ENCODE measurements around the gene SPOCD1. TPM values are rescaled to one million over a fixed set of nuclear protein-coding genes. Genes with fewer than 3 reads are reported as not detected.

Gene SPOCD1
- total RNA-seq, 2 donors from 2014 or later: 0.43 TPM; not detected in 1

DNA sequence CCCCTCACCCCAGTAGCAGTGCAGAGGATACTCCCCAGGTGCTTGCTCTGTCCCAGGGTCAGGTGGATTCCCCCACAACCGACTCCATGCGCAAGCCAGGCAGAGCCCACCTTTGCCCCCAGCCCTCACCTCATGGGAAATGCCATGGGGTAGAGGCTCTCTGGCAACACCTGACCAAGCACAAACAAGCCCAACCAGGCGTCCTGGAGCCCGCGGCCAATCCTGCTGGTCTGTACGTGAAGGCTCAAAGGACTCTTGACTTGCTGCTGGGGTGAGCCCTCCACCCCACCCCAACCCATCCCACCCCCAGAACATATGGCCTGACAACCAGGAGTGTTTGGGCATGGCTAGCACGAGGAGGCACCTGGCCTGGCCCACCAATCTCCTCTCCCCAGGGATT lies 53.5 kb downstream of the SPOCD1 start:
- Histone ChIP-seq H3K36me3 (no peaks in the 10 kb centered on the region), H3K9me3 (no peaks in the 10 kb centered on the region), H3K4me1 (peaks cover 0 to 41% of the 10 kb centered on the region in 2 donors), H3K27me3 (no peaks in the 10 kb centered on the region), H3K4me3 (peak overlapping the region; percentile 54 to 63), H3K27ac (no peak overlapping the region)
- TF ChIP-seq, protein P1, sequence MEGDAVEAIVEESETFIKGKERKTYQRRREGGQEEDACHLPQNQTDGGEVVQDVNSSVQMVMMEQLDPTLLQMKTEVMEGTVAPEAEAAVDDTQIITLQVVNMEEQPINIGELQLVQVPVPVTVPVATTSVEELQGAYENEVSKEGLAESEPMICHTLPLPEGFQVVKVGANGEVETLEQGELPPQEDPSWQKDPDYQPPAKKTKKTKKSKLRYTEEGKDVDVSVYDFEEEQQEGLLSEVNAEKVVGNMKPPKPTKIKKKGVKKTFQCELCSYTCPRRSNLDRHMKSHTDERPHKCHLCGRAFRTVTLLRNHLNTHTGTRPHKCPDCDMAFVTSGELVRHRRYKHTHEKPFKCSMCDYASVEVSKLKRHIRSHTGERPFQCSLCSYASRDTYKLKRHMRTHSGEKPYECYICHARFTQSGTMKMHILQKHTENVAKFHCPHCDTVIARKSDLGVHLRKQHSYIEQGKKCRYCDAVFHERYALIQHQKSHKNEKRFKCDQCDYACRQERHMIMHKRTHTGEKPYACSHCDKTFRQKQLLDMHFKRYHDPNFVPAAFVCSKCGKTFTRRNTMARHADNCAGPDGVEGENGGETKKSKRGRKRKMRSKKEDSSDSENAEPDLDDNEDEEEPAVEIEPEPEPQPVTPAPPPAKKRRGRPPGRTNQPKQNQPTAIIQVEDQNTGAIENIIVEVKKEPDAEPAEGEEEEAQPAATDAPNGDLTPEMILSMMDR (IDR thresholded peaks at IDR 0.05): no peak
- no peak for DNase-seq (ENCODE audit: low spot score)

GRCh38 chr1:31761883-31762282 lies 53.9 kb downstream of the SPOCD1 start:
- no peaks in the 10 kb centered on the region for H3K27me3 ChIP-seq
- H3K4me1 ChIP-seq: peaks cover 0 to 41% of the 10 kb centered on the region in 2 donors
- TF ChIP-seq, protein P1 (IDR thresholded peaks at IDR 0.05): no peak

DNA sequence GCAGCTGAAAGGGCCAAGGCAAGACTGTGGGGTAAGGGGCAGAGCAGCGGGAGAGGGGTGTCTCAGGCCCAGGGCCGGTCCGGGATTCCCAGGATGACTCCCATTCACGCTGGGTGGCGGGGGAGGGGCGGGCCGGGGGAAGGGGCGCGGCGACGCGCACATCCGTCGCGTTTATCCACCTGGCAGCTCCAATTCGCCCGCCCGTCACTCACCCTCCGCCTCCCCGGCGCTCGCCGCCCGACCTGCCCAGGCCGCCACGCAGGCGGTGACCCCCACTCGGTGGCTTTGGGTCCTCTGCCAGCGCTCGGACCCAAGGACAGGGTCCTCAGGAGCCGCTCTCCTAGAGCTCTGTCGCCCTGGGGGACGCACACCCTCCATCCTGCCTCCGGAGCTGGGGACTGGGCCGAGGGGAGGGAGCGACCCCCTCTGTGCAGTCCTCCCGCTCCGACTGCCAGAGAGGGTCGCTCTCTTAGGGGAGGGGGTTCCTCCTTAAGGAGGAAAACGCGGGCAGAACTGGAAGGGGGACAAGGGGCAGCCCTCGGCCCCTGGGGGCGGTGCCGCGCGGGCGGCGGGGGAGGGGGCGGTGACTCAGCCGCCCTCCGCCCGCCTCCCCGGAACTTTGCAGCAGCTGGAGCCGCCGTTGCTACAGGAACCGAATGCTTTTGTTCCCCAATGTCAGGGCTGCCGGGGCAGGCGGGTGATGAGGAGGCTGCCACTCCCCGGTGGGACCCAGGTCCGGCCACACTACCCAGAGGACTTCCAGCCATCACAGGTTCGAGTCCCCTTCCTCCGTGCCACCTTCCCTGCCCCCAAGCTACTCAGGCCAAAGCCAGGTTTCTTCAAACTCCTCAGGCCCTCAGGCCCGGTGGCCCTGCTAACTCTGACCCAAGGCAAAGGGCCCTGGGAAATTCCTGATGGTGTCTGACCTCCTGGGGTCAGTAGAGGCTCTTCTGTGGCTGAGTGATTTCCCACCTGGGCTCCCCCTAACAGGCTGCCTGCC lies 55.1 kb downstream of the SPOCD1 start:
- Histone ChIP-seq H3K27ac (no peak overlapping the region), H3K4me1 (peaks cover 0 to 41% of the 10 kb centered on the region in 2 donors), H3K9me3 (no peaks in the 10 kb centered on the region), H3K27me3 (no peaks in the 10 kb centered on the region), H3K36me3 (no peaks in the 10 kb centered on the region), H3K4me3 (peak overlapping the region; percentile 56 to 62)
- TF ChIP-seq, protein P1 (IDR thresholded peaks at IDR 0.05): no peak
- peak; percentile 82 for DNase-seq (ENCODE audit: low spot score)

More at GRCh38 chr1:31761883-31762282, 53.9 kb downstream of the SPOCD1 start:
- no peak for DNase-seq (ENCODE audit: low spot score)
- Histone ChIP-seq H3K4me3 (no peak overlapping the region), H3K27ac (no peak overlapping the region), H3K9me3 (no peaks in the 10 kb centered on the region), H3K36me3 (no peaks in the 10 kb centered on the region)

GRCh38 chr1:31759298-31760023 lies 56.4 kb downstream of the SPOCD1 start:
- Histone ChIP-seq H3K4me1 (peaks cover 0 to 41% of the 10 kb centered on the region in 2 donors), H3K36me3 (no peaks in the 10 kb centered on the region), H3K4me3 (no peak overlapping the region), H3K27me3 (no peaks in the 10 kb centered on the region), H3K9me3 (no peaks in the 10 kb centered on the region), H3K27ac (no peak overlapping the region)
- DNase-seq (ENCODE audit: low spot score): no peak
- TF ChIP-seq, protein P1 (IDR thresholded peaks at IDR 0.05): no peak

- peaks cover 0 to 45% of the 10 kb centered on the region in 2 donors for H3K4me1 ChIP-seq
- TF ChIP-seq, protein P1 (IDR thresholded peaks at IDR 0.05): no peak
- no peak overlapping the region for H3K27ac ChIP-seq
- no peaks in the 10 kb centered on the region for H3K27me3 ChIP-seq
- no peaks in the 10 kb centered on the region for H3K9me3 ChIP-seq
- no peak for DNase-seq (ENCODE audit: low spot score)
- H3K4me3 ChIP-seq: no peak overlapping the region
- no peaks in the 10 kb centered on the region for H3K36me3 ChIP-seq
Measured at GRCh38 chr1:31758823-31759222, 57.0 kb downstream of the SPOCD1 start.

Measured in right atrium auricular region (tissue), 2 donors.